ENCODE data around the gene LY6G6D. TPM values are rescaled to one million over a fixed set of nuclear protein-coding genes. Genes with fewer than 3 reads are reported as not detected.
"Not testable (repeated sequence)": the region's sequence is repeated elsewhere in the genome, so short reads cannot be mapped to it uniquely, and the experiment has no call there.

LY6G6D gene
- total RNA-seq, 4 donors from 2014 or later = not detected

- Histone ChIP-seq H3K27me3 (no peaks in the 10 kb centered on the region), H3K27ac (no peak overlapping the region), H3K4me1 (peaks cover 0 to 15% (median 9%) of the 10 kb centered on the region in 4 donors), H3K9me3 (no peaks in the 10 kb centered on the region), H3K36me3 (no peaks in the 10 kb centered on the region), H3K4me3 (no peak overlapping the region)
- TF ChIP-seq POLR2A (IDR thresholded peaks at IDR 0.05) = no peak
- TF ChIP-seq POLR2AphosphoS5 (IDR thresholded peaks at IDR 0.05) = no peak
- TF ChIP-seq EP300 (IDR thresholded peaks at IDR 0.05; ENCODE audit: low read depth) = no peak
- no peak for TF ChIP-seq CTCF (IDR thresholded peaks at IDR 0.05)
- no peak for DNase-seq
- intact Hi-C loops (cut with DNase I; ENCODE audit: low total_unique reads) (no loop called here), in situ Hi-C loops (cut with MboI; ENCODE audit: low pct_ligation_motif_present in 1 of 4, low pct_unique_long_range_greater_than_20kb in 1 of 4, low sequenced_read_pairs in 3 of 4) (no loop called here)
- WGBS, 2 donors (ENCODE audit: low coverage in 1 of 2) = 94 to 100% methylated on average over 2 to 3 of the region's 3 CpGs
Observed at GRCh38 chr6:31708224-31708623, 6.9 kb upstream of the LY6G6D start.

- DNase-seq; H3K4me3 ChIP-seq; H3K27ac ChIP-seq; H3K36me3 ChIP-seq; intact Hi-C loops (cut with DNase I; ENCODE audit: low total_unique reads); H3K27me3 ChIP-seq; H3K9me3 ChIP-seq; in situ Hi-C loops (cut with MboI; ENCODE audit: low pct_ligation_motif_present in 1 of 4, low pct_unique_long_range_greater_than_20kb in 1 of 4, low sequenced_read_pairs in 3 of 4): not testable (repeated sequence)
- peaks cover 0 to 16% (median 12%) of the 10 kb centered on the region in 4 donors for H3K4me1 ChIP-seq
- 90 to 95% methylated on average over 7 to 11 of the region's 11 CpGs for WGBS, 2 donors (ENCODE audit: low coverage in 1 of 2)
Observed at GRCh38 chr6:31709157-31709556, 6.0 kb upstream of the LY6G6D start.

- 76 to 78% methylated on average over 1 to 5 of the region's 5 CpGs for WGBS, 2 donors (ENCODE audit: low coverage in 1 of 2)
- intact Hi-C loops (cut with DNase I; ENCODE audit: low total_unique reads) = no loop called here
- TF ChIP-seq POLR2A (IDR thresholded peaks at IDR 0.05) (no peak), POLR2AphosphoS5 (IDR thresholded peaks at IDR 0.05) (no peak), CTCF (IDR thresholded peaks at IDR 0.05) (no peak), EP300 (IDR thresholded peaks at IDR 0.05; ENCODE audit: low read depth) (no peak)
- Histone ChIP-seq H3K4me1 (peaks cover 0 to 28% (median 15%) of the 10 kb centered on the region in 4 donors), H3K4me3 (no peak overlapping the region), H3K9me3 (no peaks in the 10 kb centered on the region), H3K27ac (peak overlapping the region in 2 of 4 donors; percentile 19 to 21), H3K27me3 (no peaks in the 10 kb centered on the region), H3K36me3 (no peaks in the 10 kb centered on the region)
- DNase-seq = no peak
- in situ Hi-C loops (cut with MboI; ENCODE audit: low pct_ligation_motif_present in 1 of 4, low pct_unique_long_range_greater_than_20kb in 1 of 4, low sequenced_read_pairs in 3 of 4) = no loop called here
Observed at GRCh38 chr6:31710523-31711219, 4.5 kb upstream of the LY6G6D start.

GRCh38 chr6:31711233-31711632, 3.9 kb upstream of the LY6G6D start:
- peak; percentile 53 for DNase-seq
- Histone ChIP-seq H3K4me3 (no peak overlapping the region), H3K27ac (peak overlapping the region in 2 of 4 donors; percentile 19 to 21), H3K9me3 (no peaks in the 10 kb centered on the region), H3K36me3 (no peaks in the 10 kb centered on the region), H3K4me1 (peaks cover 0 to 28% (median 15%) of the 10 kb centered on the region in 4 donors), H3K27me3 (no peaks in the 10 kb centered on the region)
- WGBS, 2 donors (ENCODE audit: low coverage in 1 of 2) = 34% methylated on average over 8 of the region's 8 CpGs; no CpG with 5 or more reads in 1 of the 2 donors
- in situ Hi-C loops (cut with MboI; ENCODE audit: low pct_ligation_motif_present in 1 of 4, low pct_unique_long_range_greater_than_20kb in 1 of 4, low sequenced_read_pairs in 3 of 4) (no loop called here), intact Hi-C loops (cut with DNase I; ENCODE audit: low total_unique reads) (no loop called here)
- peak in 1 of 3 donors; percentile 43 for TF ChIP-seq POLR2AphosphoS5 (IDR thresholded peaks at IDR 0.05)
- no peak for TF ChIP-seq EP300 (IDR thresholded peaks at IDR 0.05; ENCODE audit: low read depth)

- Histone ChIP-seq H3K27me3 (no peaks in the 10 kb centered on the region), H3K36me3 (no peaks in the 10 kb centered on the region), H3K4me3 (no peak overlapping the region), H3K27ac (no peak overlapping the region), H3K9me3 (no peaks in the 10 kb centered on the region), H3K4me1 (peaks cover 0 to 28% (median 15%) of the 10 kb centered on the region in 4 donors)
- intact Hi-C loops (cut with DNase I; ENCODE audit: low total_unique reads) (no loop called here), in situ Hi-C loops (cut with MboI; ENCODE audit: low pct_ligation_motif_present in 1 of 4, low pct_unique_long_range_greater_than_20kb in 1 of 4, low sequenced_read_pairs in 3 of 4) (no loop called here)
- TF ChIP-seq EP300 (IDR thresholded peaks at IDR 0.05; ENCODE audit: low read depth) (no peak), POLR2A (IDR thresholded peaks at IDR 0.05) (no peak), POLR2AphosphoS5 (IDR thresholded peaks at IDR 0.05) (no peak), CTCF (IDR thresholded peaks at IDR 0.05) (peak in 1 of 5 experiments; percentile 39)
- DNase-seq = peak; percentile 45
- WGBS, 2 donors (ENCODE audit: low coverage in 1 of 2) = 85% methylated on average over 8 of the region's 8 CpGs; no CpG with 5 or more reads in 1 of the 2 donors
Observed at GRCh38 chr6:31712296-31712695, 2.9 kb upstream of the LY6G6D start.

Data from transverse colon (tissue), 4 donors.